Ammon's horn (tissue), 1 donor: ENCODE measurements around the gene FRMD1.

Experiments used
- DNase-seq: peaks from one replicate; pipeline ENCODE4 v3.0.0-alpha.2; 2016; ENCODE audit warnings: low spot score

Gene FRMD1

DNA sequence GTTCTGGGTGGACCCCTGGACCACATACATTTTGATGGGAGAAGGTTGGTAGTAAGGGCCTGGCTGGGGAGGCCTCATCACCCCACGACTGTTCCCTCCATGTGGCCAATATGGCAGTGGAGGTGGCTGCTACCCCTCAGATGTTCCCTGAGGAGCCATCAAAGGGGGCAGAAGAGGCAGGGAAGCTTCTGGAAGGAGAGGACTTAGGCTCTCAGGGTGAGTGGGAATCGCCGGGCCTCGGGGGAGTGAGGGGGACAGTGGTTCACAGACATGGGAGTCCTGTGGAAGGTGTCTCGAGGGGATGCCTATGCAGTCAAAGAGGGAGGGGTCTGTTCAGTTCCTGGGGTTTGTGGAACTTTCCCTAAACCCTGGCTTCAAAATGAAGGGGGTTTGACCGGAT, 32.9 kb upstream of the FRMD1 start:
- no peak for DNase-seq

DNA sequence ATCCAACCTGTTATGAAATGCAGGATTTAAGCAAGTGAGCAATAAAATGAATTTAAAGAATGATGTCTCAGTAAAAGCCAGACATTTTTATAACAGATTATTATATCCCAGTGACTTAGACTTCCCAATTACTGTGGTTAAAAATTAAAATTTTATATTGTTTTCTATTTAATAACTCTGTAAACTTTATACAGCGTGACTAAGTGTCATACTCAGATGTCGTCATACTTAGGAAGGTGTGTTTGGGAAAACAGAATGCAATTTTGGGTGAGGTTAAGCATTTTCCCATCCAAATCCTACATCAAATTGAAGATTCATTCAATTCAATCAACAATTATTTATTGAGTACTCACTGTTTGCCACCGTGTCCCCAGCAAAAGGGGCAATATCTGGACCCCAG, 31.4 kb upstream of the FRMD1 start:
- no peak for DNase-seq

DNA sequence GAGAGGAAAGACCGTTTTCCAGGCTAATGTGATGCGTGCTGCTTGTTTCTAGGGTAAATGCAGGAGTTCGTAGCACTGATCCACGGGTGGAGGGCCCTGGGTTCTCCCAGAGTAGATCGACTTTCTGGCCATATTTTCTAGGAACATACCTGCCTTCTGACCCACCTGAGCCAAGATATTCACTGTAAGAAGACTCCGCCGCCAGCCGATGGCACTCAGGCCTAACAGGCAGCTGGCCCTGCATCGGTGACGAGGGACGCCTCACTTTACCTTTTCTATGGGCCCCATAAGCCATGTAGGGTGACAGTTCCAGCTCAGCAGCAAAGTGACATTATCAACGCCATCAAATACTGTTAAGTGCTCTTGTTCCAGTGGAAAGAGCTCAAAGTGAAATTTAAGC, 30.2 kb upstream of the FRMD1 start:
- no peak for DNase-seq

DNA sequence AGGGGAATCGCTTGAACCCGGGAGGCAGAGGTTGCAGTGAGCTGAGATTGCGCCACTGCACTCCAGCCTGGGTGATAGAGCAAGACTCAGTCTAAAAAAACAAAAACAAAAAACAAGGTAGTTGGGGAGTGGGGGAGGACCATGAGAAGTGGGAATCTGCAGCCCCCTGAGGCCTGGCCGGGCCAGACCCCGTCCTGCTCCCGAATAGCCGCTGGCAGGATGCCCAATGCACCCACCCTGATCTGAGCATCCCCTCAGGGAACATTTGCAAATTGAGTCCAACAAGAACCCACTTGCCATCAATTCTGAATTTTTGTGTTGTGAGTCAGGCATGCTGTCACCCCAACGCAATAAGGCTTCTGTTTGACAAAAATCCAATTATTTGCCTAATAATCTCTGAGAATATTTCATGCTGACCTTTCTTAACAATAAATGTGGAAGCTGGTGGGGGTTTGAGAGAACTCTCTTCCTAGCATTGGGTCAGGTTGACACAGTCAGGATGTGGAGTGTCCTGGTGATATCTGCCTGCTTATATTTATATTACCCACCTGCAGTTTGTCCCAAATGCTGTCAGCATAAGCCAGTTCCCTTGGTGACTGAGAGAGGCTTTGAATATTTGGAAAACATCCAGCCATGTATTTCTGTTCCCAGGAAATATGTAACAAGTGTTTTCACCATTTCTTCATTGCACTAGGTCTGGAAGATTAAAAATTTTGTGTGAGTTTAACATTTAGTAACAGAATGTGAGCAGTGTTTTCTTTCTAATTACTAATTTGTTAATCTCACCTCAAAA, 28.4 kb upstream of the FRMD1 start:
- DNase-seq: peak; percentile 26

DNA sequence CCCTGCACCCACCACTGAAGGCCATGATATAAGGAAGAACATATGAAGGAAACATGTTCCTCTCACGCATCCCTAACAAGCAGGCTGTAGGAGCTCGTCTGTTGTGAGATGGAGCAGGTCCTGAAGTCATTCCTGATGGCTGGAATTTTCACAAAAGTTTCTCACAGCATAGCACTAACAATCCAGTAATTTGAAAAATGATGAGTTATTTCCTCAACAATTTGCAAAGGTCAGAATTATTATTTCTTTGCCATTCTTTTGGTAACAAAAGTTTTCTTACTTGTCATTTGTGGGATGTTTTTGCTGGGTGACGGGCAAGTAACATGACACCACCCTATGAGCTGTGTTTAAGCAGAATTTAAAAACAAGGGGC, 27.6 kb upstream of the FRMD1 start:
- no peak for DNase-seq

DNA sequence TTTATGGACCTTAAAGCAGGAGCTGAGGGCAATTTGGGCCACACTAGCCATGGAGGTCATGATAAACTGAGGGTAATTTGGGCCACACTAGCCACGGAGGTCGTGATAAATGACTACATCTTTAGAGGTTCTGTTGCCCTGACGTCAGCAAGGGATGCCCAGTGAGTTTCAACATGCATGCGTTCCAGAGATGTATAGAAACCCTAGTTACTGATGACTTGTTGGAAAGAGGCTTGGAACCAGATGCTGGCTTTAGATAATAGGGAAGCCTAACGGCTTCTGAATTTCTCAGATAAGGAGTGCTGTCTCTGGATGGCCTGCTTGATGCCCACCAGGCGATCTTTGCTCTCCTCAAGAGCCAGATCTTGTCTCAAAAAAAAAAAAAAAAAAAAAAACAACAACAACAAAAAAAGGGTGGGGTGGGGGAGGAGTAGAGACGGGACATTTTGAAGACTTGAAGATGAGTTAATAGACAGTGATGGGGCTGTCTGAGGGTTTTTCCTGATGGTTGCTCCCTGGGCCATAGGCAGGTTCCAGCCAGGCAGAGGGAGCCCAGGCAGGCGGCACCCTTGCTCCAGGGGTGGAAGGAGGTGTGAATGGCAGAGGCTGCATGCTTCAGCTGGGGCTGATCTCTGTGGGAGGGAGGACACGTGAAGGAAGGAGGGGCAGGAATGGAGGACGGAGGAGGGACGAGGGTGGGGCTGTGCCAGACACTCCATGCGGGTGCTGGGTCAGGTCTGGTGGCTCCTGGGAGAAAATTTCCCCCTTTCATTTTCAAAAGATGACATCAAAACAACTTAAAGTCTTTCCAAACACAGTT, 27.0 kb upstream of the FRMD1 start:
- DNase-seq: no peak

DNA sequence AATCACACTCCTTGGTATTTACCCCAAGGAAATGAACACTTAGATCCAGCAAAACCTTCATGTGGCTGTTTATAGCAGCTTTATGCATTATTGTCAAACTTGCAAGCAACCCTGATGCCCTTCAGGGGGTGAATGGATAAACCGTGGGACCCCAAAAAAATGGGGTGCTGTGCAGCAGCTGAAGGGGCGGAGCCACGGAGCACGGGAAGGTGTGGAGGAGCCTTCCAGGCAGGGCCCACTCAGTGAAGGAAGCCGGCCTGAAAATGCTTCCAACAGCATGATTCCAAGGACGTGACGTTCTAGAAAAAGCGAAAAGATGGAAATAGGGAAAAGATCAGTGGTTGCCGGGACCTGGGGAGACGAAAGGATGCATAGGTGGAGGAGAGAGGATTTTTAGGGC, 25.6 kb upstream of the FRMD1 start:
- DNase-seq: no peak

DNA sequence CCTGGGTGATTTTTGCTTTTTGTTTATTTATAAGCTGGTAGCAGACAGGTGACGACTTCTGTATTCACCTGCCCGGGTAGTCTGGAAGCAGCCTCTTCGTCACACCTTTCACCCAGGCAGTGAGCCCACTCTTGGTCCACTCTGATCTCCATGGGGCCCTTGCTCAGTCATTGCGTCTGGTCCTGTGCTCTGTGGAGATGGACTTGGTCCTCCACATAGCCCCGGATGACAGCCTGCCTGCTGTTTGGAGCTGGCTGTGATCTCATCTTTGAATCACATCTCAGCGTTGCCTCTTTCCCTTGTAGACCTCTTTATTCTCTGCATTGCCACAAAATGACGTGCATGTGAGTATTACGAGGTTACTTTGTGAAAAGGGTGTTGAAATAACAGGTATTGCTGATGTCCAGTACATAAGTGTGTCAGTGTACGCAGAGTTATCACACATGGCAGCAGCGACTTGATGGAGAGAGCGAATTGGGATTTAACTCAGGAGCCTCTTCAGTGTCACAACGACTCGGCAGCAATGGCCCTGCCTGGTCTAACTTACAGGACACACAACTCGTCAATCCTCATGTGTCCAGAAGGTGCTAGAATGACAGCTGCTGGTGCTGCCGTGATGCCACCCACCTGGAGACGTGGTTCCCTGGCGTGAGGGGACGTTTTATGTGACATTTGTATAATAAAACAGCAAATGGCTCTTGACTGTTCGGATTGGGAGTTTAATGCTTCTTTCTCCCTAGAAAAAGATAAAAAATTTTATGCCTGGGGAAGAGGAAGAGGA, 24.2 kb upstream of the FRMD1 start:
- DNase-seq: no peak

DNA sequence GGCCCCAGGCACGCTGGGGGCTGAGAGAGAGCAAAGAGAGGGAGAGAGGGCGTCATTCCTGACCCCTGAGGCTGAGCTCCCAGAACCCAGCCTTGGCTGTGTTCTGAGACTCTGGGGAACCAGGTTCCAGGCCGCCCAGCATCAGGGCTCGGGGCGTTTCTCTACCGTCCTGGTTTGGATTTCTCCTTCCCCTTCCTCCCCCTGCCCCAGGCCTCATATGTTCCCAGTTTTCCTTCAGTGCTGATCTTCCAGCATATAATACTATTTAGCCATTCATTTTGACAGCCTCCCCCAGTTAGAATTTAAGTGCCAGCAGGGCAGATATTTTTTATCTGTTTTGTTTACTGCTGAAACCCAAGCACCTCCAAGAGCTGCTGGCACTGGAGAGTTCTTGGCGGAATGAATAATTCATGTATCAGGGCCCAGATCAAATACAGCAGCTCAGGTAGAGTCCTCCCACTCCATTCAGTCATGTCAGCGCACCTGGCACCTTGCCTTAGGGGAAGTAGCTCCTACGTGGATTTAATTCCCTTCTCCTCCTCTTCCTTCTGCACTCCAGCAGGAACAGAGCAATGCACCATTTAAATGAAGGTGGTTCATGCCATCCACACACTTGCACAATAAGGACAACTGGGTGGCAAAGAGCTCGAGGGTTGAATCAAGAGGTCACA, 23.4 kb upstream of the FRMD1 start:
- DNase-seq: no peak

DNA sequence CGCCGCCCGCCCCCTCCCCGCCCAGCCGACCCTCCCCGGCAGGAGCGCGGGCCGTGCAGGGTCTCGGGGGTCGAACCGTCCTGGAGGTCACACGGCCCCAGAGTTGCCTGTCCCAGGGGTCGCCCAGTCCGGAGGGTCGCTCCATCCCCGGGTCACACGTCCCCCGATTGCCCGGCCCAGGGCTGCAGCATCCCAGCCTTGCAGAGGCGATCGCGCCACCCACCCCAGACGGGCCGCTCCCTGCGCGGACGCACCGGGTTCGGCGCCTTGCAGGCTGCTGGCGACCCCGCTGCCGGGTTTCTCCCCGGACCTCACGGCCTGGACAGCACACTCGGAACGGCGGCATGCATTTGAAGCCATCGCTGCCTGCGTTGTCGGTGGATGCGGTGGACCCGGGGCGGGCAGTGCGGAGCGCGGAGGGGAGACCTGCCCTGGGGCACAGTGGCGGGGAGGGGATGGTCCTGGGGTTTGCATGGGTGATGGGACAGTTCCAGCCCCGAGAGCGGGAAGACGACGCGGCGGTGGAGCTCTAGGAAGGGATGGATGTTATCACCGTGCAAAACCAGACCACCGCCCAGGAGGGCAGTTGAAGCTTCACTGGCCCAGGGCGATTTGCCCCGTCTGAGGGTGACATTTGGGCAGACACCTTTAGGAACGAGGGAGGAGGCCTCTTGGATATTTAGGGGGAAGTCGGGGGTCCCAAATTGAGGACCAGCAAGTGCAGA, 22.7 kb upstream of the FRMD1 start:
- no peak for DNase-seq

DNA sequence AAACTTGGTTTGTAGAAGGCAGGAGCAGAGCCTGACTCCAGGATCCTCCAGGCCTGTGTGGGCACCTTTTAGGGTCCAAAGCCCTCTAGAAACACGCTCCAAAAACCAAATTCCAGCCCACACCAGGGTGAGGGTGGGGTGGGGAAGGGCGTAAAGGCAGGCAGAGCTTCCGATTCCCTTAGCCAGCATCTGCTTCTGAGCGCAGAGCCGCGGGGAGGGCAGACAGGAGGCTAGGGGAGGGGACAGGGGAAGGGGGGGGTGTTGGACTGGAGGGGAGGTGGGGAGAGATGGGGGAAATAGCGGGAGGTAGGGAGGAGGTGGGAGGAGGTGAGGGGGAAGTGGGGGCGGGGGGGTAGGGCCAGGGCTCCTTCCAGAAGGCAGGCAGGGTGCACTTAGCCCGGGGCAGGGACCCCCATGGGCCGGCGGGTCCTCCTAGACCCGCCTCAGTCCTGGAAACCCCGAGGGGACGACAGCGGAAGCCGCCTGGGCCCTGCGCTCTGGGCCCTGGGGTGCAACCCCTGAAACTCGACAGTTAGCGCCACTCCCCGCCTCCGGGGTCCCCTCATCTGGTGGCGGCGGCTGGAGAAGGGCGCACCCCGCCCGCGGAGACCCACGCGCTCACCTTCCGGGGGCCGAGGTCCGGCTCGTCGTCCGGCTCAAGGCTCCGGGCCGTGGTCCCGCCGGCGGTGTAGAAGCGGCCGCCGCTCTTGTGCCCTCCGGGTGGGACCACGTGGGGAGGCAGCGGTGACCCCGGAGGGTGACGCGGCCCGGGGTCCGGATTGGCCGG, 22.0 kb upstream of the FRMD1 start:
- no peak for DNase-seq

DNA sequence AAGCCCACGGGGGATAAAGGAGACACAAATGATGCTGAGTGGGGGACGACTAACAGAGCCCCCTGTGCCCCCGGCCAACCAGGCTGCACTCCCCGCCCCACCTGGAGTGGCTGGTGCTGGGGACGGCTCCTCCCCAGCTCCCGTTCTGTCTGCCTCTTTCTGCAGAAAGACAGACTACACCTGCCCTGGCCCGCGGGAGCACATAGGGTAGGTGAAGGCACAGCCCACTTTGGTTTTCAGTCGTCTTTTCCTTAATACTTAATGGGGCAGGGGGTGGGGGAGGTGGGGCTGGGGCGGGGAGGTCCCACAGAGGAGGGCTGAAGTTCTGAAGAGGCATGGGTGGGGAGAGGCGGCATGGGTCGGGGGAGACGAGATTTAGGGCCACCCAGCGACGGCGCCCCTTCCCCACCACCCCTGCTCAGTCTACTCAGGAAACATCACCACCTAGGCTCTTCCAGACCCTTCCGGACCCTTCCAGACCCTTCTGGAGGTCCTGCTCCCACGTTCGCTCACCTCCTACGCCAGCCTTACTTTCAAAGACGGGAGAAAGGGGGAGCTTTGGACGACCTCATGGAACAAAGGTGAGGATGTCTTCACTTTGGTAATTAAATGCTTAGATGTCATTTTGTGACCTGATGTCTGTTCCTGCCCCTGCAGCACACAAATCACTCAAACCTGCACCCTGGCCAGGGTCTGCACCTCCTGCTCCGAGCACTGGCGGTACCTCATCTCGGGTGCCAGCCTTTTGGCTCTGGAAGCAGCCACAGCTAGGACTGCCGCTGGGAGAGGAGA, 21.2 kb upstream of the FRMD1 start:
- DNase-seq: no peak

DNA sequence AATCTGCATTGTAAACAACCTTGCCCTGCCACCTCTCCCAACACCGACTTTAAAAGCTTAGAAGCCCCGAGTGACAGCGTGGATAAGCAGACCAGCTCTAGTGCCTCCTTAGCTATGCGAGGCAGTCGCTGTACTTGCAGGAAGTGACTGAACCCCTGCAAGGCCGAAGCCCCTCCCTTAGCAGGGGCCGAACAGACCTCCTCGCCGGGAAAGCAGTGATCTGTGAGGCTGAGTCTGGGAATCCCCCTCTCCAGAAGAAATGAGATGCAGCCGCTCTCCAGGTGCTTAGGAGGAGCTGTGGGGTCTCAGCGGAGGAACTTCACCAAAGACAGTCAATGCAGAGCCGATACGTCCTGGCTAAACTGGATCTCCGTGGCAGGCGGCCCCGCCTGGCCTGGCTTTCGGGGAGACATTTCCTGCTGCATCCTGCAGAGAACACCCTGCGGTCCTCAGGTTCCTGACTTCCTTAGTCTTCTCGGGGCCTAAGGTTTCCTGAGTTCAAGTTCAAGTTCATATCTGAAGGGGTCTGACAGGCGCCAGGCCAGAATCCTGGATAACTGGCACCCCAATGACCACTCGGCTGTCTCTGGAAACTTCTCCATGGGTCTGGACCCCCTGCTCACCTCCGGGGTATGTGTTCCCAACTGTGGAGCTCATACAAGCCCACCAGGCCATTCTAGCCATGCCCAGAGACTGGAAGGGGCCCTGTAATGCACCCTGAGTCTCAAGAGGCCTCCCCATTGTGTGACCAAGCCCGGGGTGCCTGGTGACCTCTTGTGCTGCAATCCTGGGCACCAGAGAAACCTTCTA, 20.4 kb upstream of the FRMD1 start:
- no peak for DNase-seq

DNA sequence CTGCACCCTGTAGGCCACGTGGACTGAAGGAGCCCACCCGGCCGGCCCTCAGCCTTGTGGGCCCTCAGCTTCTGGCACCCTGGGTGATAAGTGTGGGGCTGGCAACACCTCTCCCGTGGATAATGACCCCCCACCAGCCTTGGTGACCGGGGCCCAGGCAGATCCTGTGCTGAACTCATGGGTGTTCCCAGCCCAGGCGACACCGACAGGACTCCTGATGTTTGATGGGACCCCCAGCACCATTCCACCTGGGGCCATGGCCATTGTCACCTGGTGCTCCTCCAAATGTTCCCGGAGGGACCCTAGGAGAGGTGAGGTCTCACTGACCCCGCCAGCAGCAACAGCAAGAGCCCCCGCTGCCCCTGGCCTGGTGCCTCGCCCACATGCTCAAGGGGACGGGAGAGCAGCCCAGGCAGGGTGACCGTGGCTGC, 19.4 kb upstream of the FRMD1 start:
- no peak for DNase-seq

DNA sequence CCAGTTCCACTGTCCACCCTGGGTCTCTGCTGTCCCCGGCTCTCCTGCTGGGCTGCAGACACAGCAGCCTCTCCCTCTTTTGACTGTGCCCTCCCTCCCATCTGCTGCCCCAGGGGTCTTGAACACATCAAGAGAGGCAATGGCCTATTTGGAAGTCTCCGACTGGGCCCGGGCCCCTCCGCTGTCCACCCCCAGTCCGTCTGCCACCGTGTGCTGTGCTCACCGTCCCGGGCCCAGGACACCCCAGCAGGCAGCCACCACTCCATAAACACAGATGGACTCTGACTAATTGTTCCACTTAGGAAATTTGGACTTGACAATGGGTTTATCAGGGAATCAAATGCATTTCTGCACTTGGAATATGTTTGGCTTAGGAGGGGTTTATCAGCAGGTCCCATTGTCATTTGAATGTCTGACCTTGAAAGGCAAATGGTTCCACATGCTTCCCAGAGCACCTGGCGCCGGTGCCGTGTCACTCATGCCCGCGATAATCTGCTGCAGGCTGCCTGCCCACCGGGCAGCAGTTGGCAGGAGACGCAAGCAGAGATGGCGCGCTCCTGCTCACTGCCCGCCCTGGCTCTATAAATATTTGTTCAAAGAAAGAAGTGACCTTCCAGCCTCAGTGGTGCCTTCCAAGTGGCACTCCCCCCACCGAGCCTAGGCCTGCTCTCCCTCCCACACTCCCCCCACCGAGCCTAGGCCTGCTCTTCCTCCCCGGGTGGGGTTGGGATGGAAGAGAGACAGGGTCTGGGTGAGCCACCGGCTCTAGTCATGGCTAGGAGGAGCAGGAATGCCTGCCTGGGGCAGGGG, 18.8 kb upstream of the FRMD1 start:
- DNase-seq: no peak

DNA sequence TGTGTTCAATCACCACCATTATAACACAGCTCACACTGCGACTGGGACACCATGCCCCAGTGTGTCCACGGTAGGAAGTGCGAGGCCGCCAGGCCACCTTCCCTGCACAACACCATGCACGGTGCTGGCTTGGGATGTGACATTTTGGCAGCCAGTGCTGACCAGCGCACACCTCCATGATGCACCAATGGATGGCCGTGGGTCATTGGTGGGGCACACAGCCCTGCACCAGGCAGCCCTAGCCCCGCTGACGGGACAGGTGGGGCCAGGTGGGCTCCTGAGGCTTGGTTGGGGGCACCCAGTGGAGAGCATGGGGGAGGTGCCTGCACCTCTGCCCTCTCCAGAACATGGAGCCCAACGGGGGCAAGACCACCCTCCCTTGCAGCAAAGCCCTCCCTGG, 18.2 kb upstream of the FRMD1 start:
- no peak for DNase-seq

DNA sequence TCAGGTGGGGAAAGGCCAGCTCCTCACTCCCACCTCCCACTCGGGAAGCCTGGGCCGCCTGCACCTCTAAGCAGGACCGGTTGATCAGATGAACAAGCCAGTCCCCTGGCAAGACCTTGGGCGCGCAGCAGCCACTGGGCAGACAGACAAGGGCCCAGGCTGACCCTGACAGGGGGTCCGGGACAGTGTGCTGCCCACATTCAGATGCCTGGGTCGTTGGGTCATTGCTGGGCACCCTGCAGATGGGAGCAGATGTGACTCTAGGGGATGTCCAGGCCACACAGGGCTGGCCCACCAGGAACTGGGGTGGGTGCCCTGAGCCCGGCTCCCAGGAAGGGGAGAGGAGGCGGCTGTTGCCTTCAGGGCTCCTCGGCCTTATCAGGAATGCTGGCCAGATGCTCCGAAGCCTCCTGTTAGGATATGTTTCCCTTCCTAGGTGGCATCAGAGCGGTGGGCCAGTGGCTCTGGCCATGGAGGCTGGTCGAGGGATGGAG, 17.3 kb upstream of the FRMD1 start:
- DNase-seq: no peak

DNA sequence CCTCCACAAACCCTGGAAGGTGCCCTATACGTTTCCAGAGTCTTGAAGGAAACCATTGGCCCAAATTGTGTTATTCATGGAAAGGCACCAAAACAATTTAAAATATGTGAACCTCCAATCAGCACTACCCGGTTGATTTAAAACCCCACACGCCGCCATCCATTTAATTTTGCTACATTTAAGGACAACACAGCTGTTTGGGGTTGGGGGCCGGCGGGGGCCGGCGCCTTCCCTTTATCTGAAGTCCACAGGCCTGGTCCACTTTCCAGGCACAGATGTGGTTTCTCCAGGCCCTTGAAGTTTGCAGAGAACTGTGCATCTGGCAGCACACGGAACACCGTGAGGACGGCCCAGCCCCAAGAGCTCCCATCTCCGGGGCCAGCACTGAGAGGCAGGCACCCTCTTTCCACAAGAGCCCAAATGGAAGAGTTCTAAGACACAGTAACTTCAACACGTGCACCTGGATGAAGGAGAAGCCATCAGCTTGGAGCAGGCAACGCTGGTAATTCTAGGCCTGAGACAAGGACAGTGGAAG, 16.8 kb upstream of the FRMD1 start:
- no peak for DNase-seq
